Lower leg skin (tissue), 3 donors: Measurements from ENCODE around the gene TPT1.

Experiments used
- POLR2A ChIP-seq, 2 donors: fragments of 450-650 bp; IDR thresholded peaks; one replicate each; pipeline ENCODE4 v1.6.1; 2016 to 2017; ENCODE audit warnings: antibody characterized with exemption in 2 of 2, mild to moderate bottlenecking in 1 of 2, moderate library complexity in 1 of 2
- TF ChIP-seq, protein P1 (sequence below), 3 donors: fragments of 450-650 bp; IDR thresholded peaks; one replicate each; pipeline ENCODE4 v1.5.1; 2016; ENCODE audit warnings: antibody characterized with exemption in 3 of 3, mild to moderate bottlenecking in 3 of 3, moderate library complexity in 2 of 3

DNA sequence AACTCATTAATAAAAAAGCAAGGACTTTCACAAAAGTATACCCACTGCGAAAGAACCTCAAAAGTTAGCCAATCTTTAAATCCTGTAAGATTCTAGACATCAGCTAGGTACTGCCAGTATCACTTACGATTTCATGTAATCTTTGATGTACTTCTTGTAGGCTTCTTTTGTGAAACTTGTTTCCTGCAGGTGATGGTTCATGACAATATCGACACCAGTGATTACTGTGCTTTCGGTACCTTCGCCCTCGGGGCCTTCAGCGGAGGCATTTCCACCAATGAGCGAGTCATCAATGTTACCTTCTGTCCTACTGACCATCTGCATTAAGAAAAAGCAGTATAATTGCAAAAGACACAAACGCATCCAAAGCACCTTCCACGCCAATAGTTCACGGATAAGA is 1.1 kb downstream of the TPT1 start:
- TF ChIP-seq, protein P1, sequence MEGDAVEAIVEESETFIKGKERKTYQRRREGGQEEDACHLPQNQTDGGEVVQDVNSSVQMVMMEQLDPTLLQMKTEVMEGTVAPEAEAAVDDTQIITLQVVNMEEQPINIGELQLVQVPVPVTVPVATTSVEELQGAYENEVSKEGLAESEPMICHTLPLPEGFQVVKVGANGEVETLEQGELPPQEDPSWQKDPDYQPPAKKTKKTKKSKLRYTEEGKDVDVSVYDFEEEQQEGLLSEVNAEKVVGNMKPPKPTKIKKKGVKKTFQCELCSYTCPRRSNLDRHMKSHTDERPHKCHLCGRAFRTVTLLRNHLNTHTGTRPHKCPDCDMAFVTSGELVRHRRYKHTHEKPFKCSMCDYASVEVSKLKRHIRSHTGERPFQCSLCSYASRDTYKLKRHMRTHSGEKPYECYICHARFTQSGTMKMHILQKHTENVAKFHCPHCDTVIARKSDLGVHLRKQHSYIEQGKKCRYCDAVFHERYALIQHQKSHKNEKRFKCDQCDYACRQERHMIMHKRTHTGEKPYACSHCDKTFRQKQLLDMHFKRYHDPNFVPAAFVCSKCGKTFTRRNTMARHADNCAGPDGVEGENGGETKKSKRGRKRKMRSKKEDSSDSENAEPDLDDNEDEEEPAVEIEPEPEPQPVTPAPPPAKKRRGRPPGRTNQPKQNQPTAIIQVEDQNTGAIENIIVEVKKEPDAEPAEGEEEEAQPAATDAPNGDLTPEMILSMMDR (IDR thresholded peaks at IDR 0.05), result no peak
- TF ChIP-seq POLR2A (IDR thresholded peaks at IDR 0.05), result no peak
